Hematopoietic multipotent progenitor cell (in vitro differentiated cells): ENCODE data around the gene GANC. TPM values are rescaled to one million over a fixed set of nuclear protein-coding genes. Genes with fewer than 3 reads are reported as not detected.
"Not testable (repeated sequence)": the region's sequence is repeated elsewhere in the genome, so short reads cannot be mapped to it uniquely, and the experiment has no call there.

Source experiments
- DNase-seq, 3 donors: peaks; one replicate each; pipeline ENCODE4 v3.0.0-alpha.2; 2011 to 2015; ENCODE audit warnings: low read depth in 2 of 3, low spot score in 2 of 3
- total RNA-seq: library from RNA; depleted of rRNA; stranded (reverse); fragments of >200 nt; gene quantifications from one replicate; pipeline ENCODE4 v1.2.3, GENCODE V29; 2012

Gene GANC
- total RNA-seq, 1 donor: 24.2 TPM

- DNase-seq: no peak
Measured at GRCh38 chr15:42283671-42284070, 10.7 kb downstream of the GANC start.

GRCh38 chr15:42284551-42284950, 11.6 kb downstream of the GANC start:
- no peak for DNase-seq

- no peak for DNase-seq
Measured at GRCh38 chr15:42285034-42285433, 12.0 kb downstream of the GANC start.

- no peak for DNase-seq
Measured at GRCh38 chr15:42286445-42287029, 13.5 kb downstream of the GANC start.

- no peak for DNase-seq
Measured at GRCh38 chr15:42287931-42288330, 14.9 kb downstream of the GANC start.

- DNase-seq: no peak
Measured at GRCh38 chr15:42289166-42289565, 16.2 kb downstream of the GANC start.

- DNase-seq: not testable (repeated sequence)
Measured at GRCh38 chr15:42301004-42301403, 28.0 kb downstream of the GANC start.

GRCh38 chr15:42306681-42307080, 33.7 kb downstream of the GANC start:
- no peak for DNase-seq

- DNase-seq: no peak
Measured at GRCh38 chr15:42313463-42313862, 40.5 kb downstream of the GANC start.

- no peak for DNase-seq
Measured at GRCh38 chr15:42314818-42315217, 41.8 kb downstream of the GANC start.

- no peak for DNase-seq
Measured at GRCh38 chr15:42315521-42315920, 42.5 kb downstream of the GANC start.

- DNase-seq: not testable (repeated sequence)
Measured at GRCh38 chr15:42316282-42316805, 43.3 kb downstream of the GANC start.

GRCh38 chr15:42319206-42319605, 46.2 kb downstream of the GANC start:
- no peak for DNase-seq

GRCh38 chr15:42324308-42324707, 51.3 kb downstream of the GANC start:
- DNase-seq: no peak

GRCh38 chr15:42329161-42329560, 56.2 kb downstream of the GANC start:
- no peak for DNase-seq

GRCh38 chr15:42329992-42330391, 57.0 kb downstream of the GANC start:
- no peak for DNase-seq

- no peak for DNase-seq
Measured at GRCh38 chr15:42331235-42331634, 58.2 kb downstream of the GANC start.

GRCh38 chr15:42332331-42332730, 59.3 kb downstream of the GANC start:
- no peak for DNase-seq

- DNase-seq: no peak
Measured at GRCh38 chr15:42335074-42335473, 62.1 kb downstream of the GANC start.

GRCh38 chr15:42336650-42337049, 63.6 kb downstream of the GANC start:
- DNase-seq: not testable (repeated sequence)

GRCh38 chr15:42337104-42337503, 64.1 kb downstream of the GANC start:
- DNase-seq: not testable (repeated sequence)

- no peak for DNase-seq
Measured at GRCh38 chr15:42338500-42338899, 65.5 kb downstream of the GANC start.
